Activated CD4-positive, alpha-beta T cell treated with anti-CD3 and anti-CD28 coated beads for 36 hours (primary cell): ENCODE data around the gene SAMHD1. TPM values are rescaled to one million over a fixed set of nuclear protein-coding genes. Genes with fewer than 3 reads are reported as not detected.

Source experiments
- ATAC-seq: fragments of 200-7000 bp; cut with Tn5 transposase; one replicate; pipeline ENCODE4 v1.10.0; 2021; ENCODE audit warnings: mild to moderate bottlenecking, moderate library complexity
- CTCF ChIA-PET: fragments of 350-600 bp; sonication (Branson Sonifier 250); formaldehyde crosslinking; loops from one replicate; lab custom pipeline; 2021; ENCODE audit warnings: antibody characterized with exemption; lab: Charles Lee
- POLR2A ChIA-PET: fragments of 350-600 bp; sonication (Branson Sonifier 250); formaldehyde crosslinking; loops from one replicate; lab custom pipeline; 2021; ENCODE audit warnings: antibody characterized with exemption, inconsistent platforms; lab: Charles Lee
- DNase-seq: peaks from one replicate; pipeline ENCODE4 v3.0.0-alpha.2; 2020
- H3K27ac Mint-ChIP-seq: one replicate; pipeline ENCODE4 v1.8.0; 2021; ENCODE audit warnings: mixed read lengths
- H3K27me3 Mint-ChIP-seq: one replicate; pipeline ENCODE4 v1.8.0; 2021; ENCODE audit warnings: mixed read lengths
- H3K36me3 Mint-ChIP-seq: one replicate; pipeline ENCODE4 v1.8.0; 2021; ENCODE audit warnings: low read depth, mixed read lengths
- H3K4me1 Mint-ChIP-seq: one replicate; pipeline ENCODE4 v1.8.0; 2021; ENCODE audit warnings: mixed read lengths
- H3K4me3 Mint-ChIP-seq: one replicate; pipeline ENCODE4 v1.8.0; 2021; ENCODE audit warnings: mild to moderate bottlenecking, moderate library complexity, mixed read lengths
- H3K9me3 Mint-ChIP-seq: one replicate; pipeline ENCODE4 v1.8.0; 2021; ENCODE audit warnings: low read depth, mixed read lengths
- intact Hi-C, 2 experiments: fragments of 100-400 bp; cut with DNase I in 1 of 2; cut with micrococcal nuclease in 1 of 2; formaldehyde crosslinking; loops; one replicate each; pipeline versions ENCODE4 v1.14.2 to v1.15.1; 2022 to 2024; cut with DNase I, micrococcal nuclease
- total RNA-seq, 2 experiments: library from RNA; stranded (reverse); gene quantifications; one replicate each; pipeline ENCODE4 v1.2.3, GENCODE V29; 2021

SAMHD1 gene
- total RNA-seq, 2 experiments from 2014 or later, result 35.6 to 36.9 TPM

- no peaks in the 10 kb centered on the region for H3K9me3 Mint-ChIP-seq
- ChIA-PET POLR2A (no interaction called here), CTCF (no interaction called here)
- intact Hi-C loops, result no loop called here
- no peaks in the 10 kb centered on the region for H3K27me3 Mint-ChIP-seq
- peak overlapping the region; percentile 58 for H3K27ac Mint-ChIP-seq
- DNase-seq (no peak), ATAC-seq (no peak)
- no peak overlapping the region for H3K4me3 Mint-ChIP-seq
- peaks cover 57% of the 10 kb centered on the region for H3K4me1 Mint-ChIP-seq
- H3K36me3 Mint-ChIP-seq, result peaks cover 64% of the 10 kb centered on the region
These were observed 21.8 kb downstream of the SAMHD1 start for GRCh38 chr20:36929691-36930090.

GRCh38 chr20:36929290-36929689 is 22.2 kb downstream of the SAMHD1 start:
- Mint-ChIP-seq H3K27ac (peak overlapping the region; percentile 63), H3K4me3 (no peak overlapping the region), H3K4me1 (peaks cover 61% of the 10 kb centered on the region), H3K27me3 (no peaks in the 10 kb centered on the region), H3K36me3 (peaks cover 66% of the 10 kb centered on the region), H3K9me3 (no peaks in the 10 kb centered on the region)
- ChIA-PET POLR2A (no interaction called here), CTCF (interaction anchor here (1.0 kb wide), 1 partner anchor 9 kb away, joined by 3 read pairs; no protein-coding TSS in a partner anchor)
- ATAC-seq (no peak), DNase-seq (no peak)
- intact Hi-C loops, result no loop called here

- CTCF ChIA-PET, result interaction anchor here (1.1 kb wide), 1 partner anchor 15 kb away, joined by 3 read pairs; no protein-coding TSS in a partner anchor
- no peak overlapping the region for H3K4me3 Mint-ChIP-seq
- H3K9me3 Mint-ChIP-seq, result no peaks in the 10 kb centered on the region
- H3K27me3 Mint-ChIP-seq, result no peaks in the 10 kb centered on the region
- ATAC-seq (no peak), DNase-seq (no peak)
- H3K4me1 Mint-ChIP-seq, result peaks cover 63% of the 10 kb centered on the region
- no peak overlapping the region for H3K27ac Mint-ChIP-seq
- intact Hi-C loops, result no loop called here
- H3K36me3 Mint-ChIP-seq, result peaks cover 66% of the 10 kb centered on the region
- POLR2A ChIA-PET, result no interaction called here
These were observed 23.8 kb downstream of the SAMHD1 start for GRCh38 chr20:36927704-36928103.

- Mint-ChIP-seq H3K4me3 (no peak overlapping the region), H3K27ac (peak overlapping the region; percentile 53), H3K4me1 (peaks cover 56% of the 10 kb centered on the region), H3K9me3 (no peaks in the 10 kb centered on the region), H3K27me3 (no peaks in the 10 kb centered on the region), H3K36me3 (peaks cover 59% of the 10 kb centered on the region)
- POLR2A ChIA-PET, result no interaction called here
- CTCF ChIA-PET, result no interaction called here
- ATAC-seq (peak; percentile 46), DNase-seq (no peak)
- intact Hi-C loops, result no loop called here
These were observed 24.8 kb downstream of the SAMHD1 start for GRCh38 chr20:36926653-36927200.

- Mint-ChIP-seq H3K4me1 (peaks cover 43% of the 10 kb centered on the region), H3K36me3 (peaks cover 47% of the 10 kb centered on the region), H3K4me3 (no peak overlapping the region), H3K9me3 (no peaks in the 10 kb centered on the region), H3K27me3 (no peaks in the 10 kb centered on the region), H3K27ac (no peak overlapping the region)
- intact Hi-C loops, result no loop called here
- no peak for ATAC-seq
- DNase-seq, result no peak
- POLR2A ChIA-PET, result no interaction called here
- CTCF ChIA-PET, result no interaction called here
These were observed 26.3 kb downstream of the SAMHD1 start for GRCh38 chr20:36925234-36925633.

GRCh38 chr20:36924167-36925045 is 27.1 kb downstream of the SAMHD1 start:
- peaks cover 39% of the 10 kb centered on the region for H3K4me1 Mint-ChIP-seq
- ChIA-PET POLR2A (no interaction called here), CTCF (interaction anchor here (0.5 to 1.8 kb wide), 5 partner anchors 10 to 1540 kb away, joined by 3 to 5 read pairs (median 4); no protein-coding TSS in a partner anchor)
- no peak for DNase-seq
- H3K36me3 Mint-ChIP-seq, result peaks cover 42% of the 10 kb centered on the region
- H3K4me3 Mint-ChIP-seq, result no peak overlapping the region
- no peaks in the 10 kb centered on the region for H3K9me3 Mint-ChIP-seq
- intact Hi-C loops, result no loop called here
- no peaks in the 10 kb centered on the region for H3K27me3 Mint-ChIP-seq
- H3K27ac Mint-ChIP-seq, result peak overlapping the region; percentile 20
- ATAC-seq, result no peak

- Mint-ChIP-seq H3K27me3 (no peaks in the 10 kb centered on the region), H3K4me1 (peaks cover 24% of the 10 kb centered on the region), H3K9me3 (no peaks in the 10 kb centered on the region), H3K27ac (no peak overlapping the region), H3K4me3 (no peak overlapping the region), H3K36me3 (peaks cover 20% of the 10 kb centered on the region)
- no peak for DNase-seq
- ATAC-seq, result no peak
- intact Hi-C loops, result no loop called here
- ChIA-PET POLR2A (interaction anchor here (0.8 to 1.0 kb wide), 2 partner anchors 65 to 604 kb away, joined by 3 read pairs; no protein-coding TSS in a partner anchor), CTCF (interaction anchor here (0.8 to 2.0 kb wide), 10 partner anchors 8 to 332 kb away, joined by 3 to 25 read pairs (median 5); no protein-coding TSS in a partner anchor)
These were observed 31.2 kb downstream of the SAMHD1 start for GRCh38 chr20:36920334-36920730.

GRCh38 chr20:36919715-36920333 is 31.7 kb downstream of the SAMHD1 start:
- Mint-ChIP-seq H3K4me1 (peaks cover 20% of the 10 kb centered on the region), H3K36me3 (peaks cover 21% of the 10 kb centered on the region), H3K4me3 (no peak overlapping the region), H3K9me3 (no peaks in the 10 kb centered on the region), H3K27ac (peak overlapping the region; percentile 82), H3K27me3 (no peaks in the 10 kb centered on the region)
- ChIA-PET POLR2A (interaction anchor here (0.7 to 1.0 kb wide), 3 partner anchors 65 to 909 kb away, joined by 3 read pairs; no protein-coding TSS in a partner anchor), CTCF (interaction anchor here (0.6 to 2.0 kb wide), 22 partner anchors 9 to 781 kb away, joined by 3 to 25 read pairs (median 3); no protein-coding TSS in a partner anchor)
- DNase-seq, result peak; percentile 35
- ATAC-seq, result peak; percentile 77
- intact Hi-C loops, result no loop called here

GRCh38 chr20:36917943-36918342 is 33.6 kb downstream of the SAMHD1 start:
- POLR2A ChIA-PET, result no interaction called here
- DNase-seq (peak; percentile 32), ATAC-seq (peak; percentile 76)
- peaks cover 17% of the 10 kb centered on the region for H3K36me3 Mint-ChIP-seq
- no peaks in the 10 kb centered on the region for H3K9me3 Mint-ChIP-seq
- no peak overlapping the region for H3K27ac Mint-ChIP-seq
- no peak overlapping the region for H3K4me3 Mint-ChIP-seq
- intact Hi-C loops, result no loop called here
- H3K4me1 Mint-ChIP-seq, result peaks cover 8% of the 10 kb centered on the region
- CTCF ChIA-PET, result interaction anchor here (0.6 to 1.3 kb wide), 6 partner anchors 10 to 185 kb away, joined by 3 to 6 read pairs (median 4); no protein-coding TSS in a partner anchor
- H3K27me3 Mint-ChIP-seq, result no peaks in the 10 kb centered on the region

- Mint-ChIP-seq H3K9me3 (no peaks in the 10 kb centered on the region), H3K36me3 (peaks cover 20% of the 10 kb centered on the region), H3K27me3 (no peaks in the 10 kb centered on the region), H3K27ac (no peak overlapping the region), H3K4me3 (no peak overlapping the region), H3K4me1 (peaks cover 8% of the 10 kb centered on the region)
- ATAC-seq, result no peak
- ChIA-PET POLR2A (no interaction called here), CTCF (interaction anchor here (0.6 to 0.9 kb wide), 3 partner anchors 21 to 74 kb away, joined by 3 to 4 read pairs (median 3); no protein-coding TSS in a partner anchor)
- intact Hi-C loops, result no loop called here
- DNase-seq, result no peak
These were observed 34.3 kb downstream of the SAMHD1 start for GRCh38 chr20:36917240-36917639.

- H3K4me3 Mint-ChIP-seq, result no peak overlapping the region
- intact Hi-C loops, result no loop called here
- no peak for ATAC-seq
- H3K4me1 Mint-ChIP-seq, result peaks cover 8% of the 10 kb centered on the region
- peaks cover 30% of the 10 kb centered on the region for H3K36me3 Mint-ChIP-seq
- DNase-seq, result no peak
- H3K9me3 Mint-ChIP-seq, result no peaks in the 10 kb centered on the region
- ChIA-PET POLR2A (no interaction called here), CTCF (interaction anchor here (1.1 kb wide), 1 partner anchor 18 kb away, joined by 4 read pairs; no protein-coding TSS in a partner anchor)
- no peaks in the 10 kb centered on the region for H3K27me3 Mint-ChIP-seq
- no peak overlapping the region for H3K27ac Mint-ChIP-seq
These were observed 35.3 kb downstream of the SAMHD1 start for GRCh38 chr20:36916199-36916598.
